ENCODE data around the gene MED29. TPM values are rescaled to one million over a fixed set of nuclear protein-coding genes. Genes with fewer than 3 reads are reported as not detected.

Gene MED29
- total RNA-seq, 1 experiment from 2014 or later, result 17.0 TPM

DNA sequence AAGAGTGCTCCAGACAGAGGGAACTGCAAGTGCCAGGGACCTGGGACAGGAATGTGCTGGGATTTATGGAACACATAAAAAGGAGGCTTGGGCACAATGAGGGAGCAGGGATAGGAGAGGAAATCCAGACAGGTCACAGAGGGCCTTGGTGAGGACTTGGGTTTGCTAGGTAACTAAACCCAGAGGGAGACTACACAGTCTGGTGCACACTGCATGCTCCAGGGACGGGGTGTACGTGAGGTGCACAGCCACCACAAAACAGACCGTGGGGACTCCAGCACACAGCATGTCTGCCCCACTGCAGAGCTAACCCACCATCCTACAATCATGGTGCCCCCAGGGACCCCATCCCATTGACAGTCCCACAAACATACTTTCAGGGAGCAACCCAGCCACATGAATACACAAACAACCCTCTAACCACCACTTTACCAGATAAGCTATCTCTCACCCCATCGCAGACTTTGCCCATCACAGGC is 9.9 kb downstream of the MED29 start:
- ChIA-PET POLR2A (ENCODE audit: unreplicated experiment) (no interaction called here), CTCF (no interaction called here)
- BruUV-seq (replicated peaks), result no TSS peak
- no peaks in the 10 kb centered on the region for H3F3A ChIP-seq (ENCODE audit: low read length, unreplicated experiment)
- no peaks in the 10 kb centered on the region for H3K9me2 ChIP-seq (replicated peaks; ENCODE audit: low read length)
- H3K9me3 ChIP-seq (ENCODE audit: low read length), result no peaks in the 10 kb centered on the region
- peaks cover 45% of the 10 kb centered on the region for H3K4me1 ChIP-seq (ENCODE audit: insufficient read depth, low read length)
- H3K27me3 ChIP-seq (ENCODE audit: low read length), result no peaks in the 10 kb centered on the region
- H3K27ac ChIP-seq (ENCODE audit: low read length), result peak overlapping the region; percentile 97; the same call in 1 of the 2 replicates
- no peak overlapping the region for H3K4me2 ChIP-seq (ENCODE audit: low read length)
- no peak overlapping the region for H3K4me3 ChIP-seq (ENCODE audit: low read length)
- no peaks in the 10 kb centered on the region for H3K36me3 ChIP-seq (ENCODE audit: low read depth, low read length)
- no peak for TF ChIP-seq EZH2 (IDR thresholded peaks at IDR 0.05; ENCODE audit: low read length, unreplicated experiment)
- TF ChIP-seq EZH2phosphoT487 (IDR thresholded peaks at IDR 0.05; ENCODE audit: borderline replicate concordance, low read length), result no peak
- TF ChIP-seq, protein P1, sequence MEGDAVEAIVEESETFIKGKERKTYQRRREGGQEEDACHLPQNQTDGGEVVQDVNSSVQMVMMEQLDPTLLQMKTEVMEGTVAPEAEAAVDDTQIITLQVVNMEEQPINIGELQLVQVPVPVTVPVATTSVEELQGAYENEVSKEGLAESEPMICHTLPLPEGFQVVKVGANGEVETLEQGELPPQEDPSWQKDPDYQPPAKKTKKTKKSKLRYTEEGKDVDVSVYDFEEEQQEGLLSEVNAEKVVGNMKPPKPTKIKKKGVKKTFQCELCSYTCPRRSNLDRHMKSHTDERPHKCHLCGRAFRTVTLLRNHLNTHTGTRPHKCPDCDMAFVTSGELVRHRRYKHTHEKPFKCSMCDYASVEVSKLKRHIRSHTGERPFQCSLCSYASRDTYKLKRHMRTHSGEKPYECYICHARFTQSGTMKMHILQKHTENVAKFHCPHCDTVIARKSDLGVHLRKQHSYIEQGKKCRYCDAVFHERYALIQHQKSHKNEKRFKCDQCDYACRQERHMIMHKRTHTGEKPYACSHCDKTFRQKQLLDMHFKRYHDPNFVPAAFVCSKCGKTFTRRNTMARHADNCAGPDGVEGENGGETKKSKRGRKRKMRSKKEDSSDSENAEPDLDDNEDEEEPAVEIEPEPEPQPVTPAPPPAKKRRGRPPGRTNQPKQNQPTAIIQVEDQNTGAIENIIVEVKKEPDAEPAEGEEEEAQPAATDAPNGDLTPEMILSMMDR (conservative IDR thresholded peaks at IDR 0.05; ENCODE audit: low read depth, low read length), result no peak
- no peak for DNase-seq
- intact Hi-C loops (cut with micrococcal nuclease), result no loop called here
- H3K79me2 ChIP-seq (ENCODE audit: low read length), result no peaks in the 10 kb centered on the region
- ATAC-seq, result no peak
- no peaks in the 10 kb centered on the region for H4K20me1 ChIP-seq (ENCODE audit: low read length)
- H2AFZ ChIP-seq (ENCODE audit: low read length), result no peak overlapping the region
- H3K9ac ChIP-seq (ENCODE audit: low read length), result no peak overlapping the region

DNA sequence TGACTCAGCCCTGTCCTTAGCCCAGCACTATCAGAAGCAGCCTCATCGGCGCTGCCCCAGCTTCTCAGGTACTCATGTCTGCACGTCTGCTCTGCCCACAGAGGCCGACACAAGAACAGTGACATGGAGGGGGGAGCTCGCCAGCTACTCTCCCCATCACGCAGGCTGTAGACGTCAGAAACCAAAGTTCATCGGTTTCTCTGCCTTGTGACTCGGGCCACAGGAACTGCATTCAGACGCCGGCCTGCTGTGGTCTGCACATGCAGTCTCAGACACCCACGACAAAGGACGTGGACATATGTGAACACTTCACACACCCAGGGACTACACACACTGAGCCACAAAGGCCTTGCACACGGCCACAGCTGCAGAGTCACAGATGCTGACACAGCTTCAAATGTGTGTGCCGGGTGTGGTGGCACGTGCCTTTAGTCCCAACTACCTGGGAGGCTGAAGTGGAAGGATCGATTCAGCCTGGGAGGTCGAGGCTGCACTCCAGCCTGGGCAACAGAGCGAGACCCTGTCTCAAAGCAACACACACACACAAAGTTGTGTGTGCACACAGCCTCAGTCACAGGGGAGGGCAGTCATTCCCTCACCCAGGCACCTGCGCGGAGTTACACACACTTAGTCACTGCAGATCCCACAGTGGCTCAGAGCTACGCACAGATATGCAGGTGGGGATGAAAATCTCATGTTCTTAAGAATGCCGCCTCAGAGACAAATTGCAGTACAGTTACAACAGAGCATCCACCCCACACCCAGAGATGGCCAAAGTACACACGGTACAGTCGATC is 10.6 kb downstream of the MED29 start:
- Histone ChIP-seq H3K4me3 (ENCODE audit: low read length) (peak overlapping the region; percentile 66; the same call in 1 of the 2 replicates), H4K20me1 (ENCODE audit: low read length) (0 out of 2 replicates have a peak, but pooled peaks cover under 1% of the 10 kb centered on the region), H3K27ac (ENCODE audit: low read length) (peak overlapping the region; percentile 97), H3K9ac (ENCODE audit: low read length) (peak overlapping the region; percentile 92), H3K27me3 (ENCODE audit: low read length) (no peaks in the 10 kb centered on the region), H3K79me2 (ENCODE audit: low read length) (peaks cover under 1% of the 10 kb centered on the region), H3K4me2 (ENCODE audit: low read length) (peak overlapping the region; percentile 95), H3K9me3 (ENCODE audit: low read length) (no peaks in the 10 kb centered on the region), H2AFZ (ENCODE audit: low read length) (0 out of 2 replicates have a peak overlapping the region, but pooled peaks have one; percentile 54), H3F3A (ENCODE audit: low read length, unreplicated experiment) (no peaks in the 10 kb centered on the region), H3K36me3 (ENCODE audit: low read depth, low read length) (no peaks in the 10 kb centered on the region), H3K9me2 (replicated peaks; ENCODE audit: low read length) (no peaks in the 10 kb centered on the region), H3K4me1 (ENCODE audit: insufficient read depth, low read length) (peaks cover 48% of the 10 kb centered on the region)
- DNase-seq, result peak; percentile 76
- TF ChIP-seq, protein P1 (conservative IDR thresholded peaks at IDR 0.05; ENCODE audit: low read depth, low read length), result no peak
- TF ChIP-seq EZH2phosphoT487 (IDR thresholded peaks at IDR 0.05; ENCODE audit: borderline replicate concordance, low read length) (no peak), EZH2 (IDR thresholded peaks at IDR 0.05; ENCODE audit: low read length, unreplicated experiment) (no peak)
- peak; percentile 39 for ATAC-seq
- CTCF ChIA-PET, result interaction anchor here (1.0 kb wide), 1 partner anchor 10 kb away, joined by 3 read pairs; no protein-coding TSS in a partner anchor
- BruUV-seq (replicated peaks), result TSS peak; percentile 21
- POLR2A ChIA-PET (ENCODE audit: unreplicated experiment), result interaction anchor here (0.8 kb wide), 1 partner anchor 11 kb away, joined by 4 read pairs; the partner anchor contains the start of genes MED29 and PAF1
- intact Hi-C loops (cut with micrococcal nuclease), result no loop called here

Data from PC-3 (cell line).